ENCODE data around the gene CFP.
"Not testable (repeated sequence)": the region's sequence is repeated elsewhere in the genome, so short reads cannot be mapped to it uniquely, and the experiment has no call there.

Gene CFP

DNA sequence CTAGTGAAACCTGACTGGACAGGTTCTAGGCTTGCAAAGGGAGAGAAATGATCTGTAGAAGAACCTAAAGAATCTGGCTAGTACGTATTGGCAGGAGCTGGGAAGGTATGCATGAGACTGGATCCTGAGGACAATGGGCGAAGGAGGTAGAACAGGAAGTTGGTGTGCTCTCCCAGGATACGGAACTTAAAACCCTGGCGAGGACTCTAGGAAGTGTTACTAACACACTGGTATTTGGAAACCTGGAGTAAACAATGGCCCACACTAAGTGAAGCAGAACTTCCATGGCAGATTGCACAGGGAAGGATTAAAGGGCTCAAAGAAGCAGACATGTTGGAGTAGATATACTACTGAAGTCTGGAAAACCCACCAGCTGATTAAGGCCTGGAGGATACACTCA is 19.2 kb downstream of the CFP start:
- Histone ChIP-seq H3K56ac (ENCODE audit: low read length) (no peak overlapping the region), H3K4ac (ENCODE audit: low read depth, low read length) (no peak overlapping the region), H2AK5ac (ENCODE audit: low read length) (no peak overlapping the region), H2BK5ac (ENCODE audit: low read length) (no peak overlapping the region), H3K9ac (ENCODE audit: low read length) (no peak overlapping the region), H3K27ac (ENCODE audit: low read depth, low read length) (no peak overlapping the region), H3K4me3 (ENCODE audit: low read length) (no peak overlapping the region), H4K5ac (ENCODE audit: low read length) (no peak overlapping the region), H4K8ac (ENCODE audit: low read depth, low read length) (no peak overlapping the region), H3K79me2 (ENCODE audit: control insufficient read depth, insufficient read depth, low read length) (no peaks in the 10 kb centered on the region), H3K79me1 (ENCODE audit: low read length) (no peaks in the 10 kb centered on the region), H3K4me2 (ENCODE audit: low read length) (no peak overlapping the region), H3K23ac (ENCODE audit: low read length) (no peak overlapping the region), H3K27me3 (ENCODE audit: insufficient read depth, low read length, poor library complexity) (no peaks in the 10 kb centered on the region), H2BK15ac (replicated peaks; ENCODE audit: low read depth) (no peak overlapping the region), H3K18ac (ENCODE audit: low read length) (no peak overlapping the region), H2BK120ac (ENCODE audit: low read depth, low read length) (no peak overlapping the region), H3K36me3 (ENCODE audit: control insufficient read depth, insufficient read depth, low read length) (no peaks in the 10 kb centered on the region), H3K4me1 (ENCODE audit: control insufficient read depth, low read depth, low read length) (peaks cover 2% of the 10 kb centered on the region)
- no peak for DNase-seq
- WGBS (ENCODE audit: extremely low coverage, insufficient coverage, low lambda C conversion rate): no CpG with 5 or more reads among the region's 4 CpGs

DNA sequence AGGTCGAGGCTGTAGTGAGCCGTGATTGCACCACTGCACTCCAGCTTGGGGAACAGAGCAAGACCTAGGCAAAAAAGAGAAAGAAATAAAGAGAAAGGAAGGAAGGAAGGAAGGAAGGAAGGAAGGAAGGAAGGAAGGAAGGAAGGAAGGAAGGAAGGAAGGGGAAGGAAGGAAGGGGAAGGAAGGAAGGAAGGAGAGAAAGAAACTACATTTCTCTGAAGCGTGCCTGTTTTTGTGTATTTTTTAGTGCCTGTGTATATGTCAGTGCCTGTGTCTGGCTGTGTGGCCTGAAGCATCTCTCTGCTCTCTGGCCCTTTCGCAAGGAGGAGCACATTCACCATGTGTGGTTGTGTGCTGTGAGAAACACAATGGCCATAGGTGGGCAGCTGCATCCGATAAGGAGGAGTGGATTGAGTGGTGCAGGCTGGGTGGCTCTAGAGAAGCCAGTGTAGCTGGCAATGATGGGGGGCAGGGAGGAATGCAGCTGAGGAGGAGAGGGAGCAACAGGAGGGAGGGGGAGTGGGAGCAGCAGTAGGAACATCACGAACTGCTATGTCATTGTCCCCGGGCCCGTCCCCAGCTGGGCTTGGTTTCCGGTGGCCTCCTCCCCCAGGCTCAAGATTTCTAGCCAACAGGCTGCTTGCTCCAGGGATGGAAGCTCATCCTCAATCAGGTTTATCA is 21.5 kb downstream of the CFP start:
- H4K8ac ChIP-seq (ENCODE audit: low read depth, low read length): no peak overlapping the region
- H3K9ac ChIP-seq (ENCODE audit: low read length): no peak overlapping the region
- WGBS (ENCODE audit: extremely low coverage, insufficient coverage, low lambda C conversion rate): no CpG with 5 or more reads among the region's 9 CpGs
- H3K27me3 ChIP-seq (ENCODE audit: insufficient read depth, low read length, poor library complexity): no peaks in the 10 kb centered on the region
- no peak overlapping the region for H4K5ac ChIP-seq (ENCODE audit: low read length)
- H3K36me3 ChIP-seq (ENCODE audit: control insufficient read depth, insufficient read depth, low read length): no peaks in the 10 kb centered on the region
- H3K4me2 ChIP-seq (ENCODE audit: low read length): no peak overlapping the region
- H3K4me3 ChIP-seq (ENCODE audit: low read length): no peak overlapping the region
- no peak overlapping the region for H3K23ac ChIP-seq (ENCODE audit: low read length)
- H3K56ac ChIP-seq (ENCODE audit: low read length): peak overlapping the region; percentile 84
- H2AK5ac ChIP-seq (ENCODE audit: low read length): no peak overlapping the region
- H3K4ac ChIP-seq (ENCODE audit: low read depth, low read length): peak overlapping the region; percentile 76
- H3K27ac ChIP-seq (ENCODE audit: low read depth, low read length): no peak overlapping the region
- H3K4me1 ChIP-seq (ENCODE audit: control insufficient read depth, low read depth, low read length): peaks cover 2% of the 10 kb centered on the region
- H3K79me1 ChIP-seq (ENCODE audit: low read length): no peaks in the 10 kb centered on the region
- no peak overlapping the region for H2BK15ac ChIP-seq (replicated peaks; ENCODE audit: low read depth)
- H2BK120ac ChIP-seq (ENCODE audit: low read depth, low read length): no peak overlapping the region
- H3K18ac ChIP-seq (ENCODE audit: low read length): no peak overlapping the region
- DNase-seq: peak; percentile 92
- peak overlapping the region; percentile 67 for H2BK5ac ChIP-seq (ENCODE audit: low read length)
- no peaks in the 10 kb centered on the region for H3K79me2 ChIP-seq (ENCODE audit: control insufficient read depth, insufficient read depth, low read length)

DNA sequence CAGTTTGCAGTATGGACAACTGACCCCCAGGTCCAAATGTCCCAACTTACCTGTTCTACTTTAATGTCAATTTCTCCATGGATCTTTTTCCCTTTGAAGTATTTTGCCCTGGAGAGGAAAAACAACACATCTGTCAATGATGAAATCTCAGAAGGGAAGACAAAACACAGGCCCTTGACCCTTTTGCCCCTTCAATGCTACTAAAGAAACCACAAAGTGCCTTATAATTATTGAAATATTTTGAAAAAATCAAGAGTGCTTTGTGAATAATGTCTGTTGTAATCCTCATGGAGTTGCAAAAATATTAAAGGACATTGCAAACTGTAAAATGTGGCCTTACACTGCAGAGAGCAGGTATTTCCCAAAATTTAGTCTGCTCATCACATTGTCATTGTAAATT is 22.6 kb downstream of the CFP start:
- Histone ChIP-seq H3K27ac (ENCODE audit: low read depth, low read length) (no peak overlapping the region), H2BK5ac (ENCODE audit: low read length) (no peak overlapping the region), H3K79me2 (ENCODE audit: control insufficient read depth, insufficient read depth, low read length) (no peaks in the 10 kb centered on the region), H3K4ac (ENCODE audit: low read depth, low read length) (no peak overlapping the region), H3K4me3 (ENCODE audit: low read length) (no peak overlapping the region), H3K23ac (ENCODE audit: low read length) (no peak overlapping the region), H2AK5ac (ENCODE audit: low read length) (no peak overlapping the region), H2BK15ac (replicated peaks; ENCODE audit: low read depth) (no peak overlapping the region), H3K79me1 (ENCODE audit: low read length) (no peaks in the 10 kb centered on the region), H3K9ac (ENCODE audit: low read length) (no peak overlapping the region), H3K56ac (ENCODE audit: low read length) (no peak overlapping the region), H4K8ac (ENCODE audit: low read depth, low read length) (no peak overlapping the region), H4K5ac (ENCODE audit: low read length) (no peak overlapping the region), H3K36me3 (ENCODE audit: control insufficient read depth, insufficient read depth, low read length) (no peaks in the 10 kb centered on the region), H3K27me3 (ENCODE audit: insufficient read depth, low read length, poor library complexity) (no peaks in the 10 kb centered on the region), H3K4me1 (ENCODE audit: control insufficient read depth, low read depth, low read length) (peaks cover 2% of the 10 kb centered on the region), H3K18ac (ENCODE audit: low read length) (no peak overlapping the region), H3K4me2 (ENCODE audit: low read length) (no peak overlapping the region), H2BK120ac (ENCODE audit: low read depth, low read length) (no peak overlapping the region)
- DNase-seq: no peak

DNA sequence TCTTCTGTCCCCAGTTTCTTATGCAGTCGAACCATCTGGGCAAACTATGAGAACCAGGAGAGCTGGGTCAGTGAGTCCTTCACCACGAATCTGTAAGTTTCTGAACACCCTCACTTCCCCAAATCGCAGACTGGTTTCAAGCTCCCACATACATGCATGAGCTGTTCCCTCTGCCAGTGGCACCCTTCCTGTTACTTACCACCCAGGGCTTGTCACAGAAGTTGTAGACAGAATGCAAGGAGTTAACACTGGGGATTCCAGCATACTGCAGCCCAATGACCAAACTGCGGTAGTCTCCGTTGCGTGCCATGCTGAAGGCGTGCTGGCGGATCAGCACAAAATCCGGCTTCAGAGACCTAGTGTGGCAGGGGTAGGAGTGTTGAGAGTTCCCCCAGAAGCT is 24.7 kb downstream of the CFP start:
- H3K4me3 ChIP-seq (ENCODE audit: low read length): no peak overlapping the region
- H3K79me2 ChIP-seq (ENCODE audit: control insufficient read depth, insufficient read depth, low read length): no peaks in the 10 kb centered on the region
- no peak overlapping the region for H2AK5ac ChIP-seq (ENCODE audit: low read length)
- no peak overlapping the region for H2BK120ac ChIP-seq (ENCODE audit: low read depth, low read length)
- H4K8ac ChIP-seq (ENCODE audit: low read depth, low read length): no peak overlapping the region
- H3K4me2 ChIP-seq (ENCODE audit: low read length): no peak overlapping the region
- H3K4ac ChIP-seq (ENCODE audit: low read depth, low read length): no peak overlapping the region
- WGBS (ENCODE audit: extremely low coverage, insufficient coverage, low lambda C conversion rate): no CpG with 5 or more reads among the region's 9 CpGs
- no peak overlapping the region for H3K27ac ChIP-seq (ENCODE audit: low read depth, low read length)
- H3K36me3 ChIP-seq (ENCODE audit: control insufficient read depth, insufficient read depth, low read length): no peaks in the 10 kb centered on the region
- no peak overlapping the region for H4K5ac ChIP-seq (ENCODE audit: low read length)
- H3K27me3 ChIP-seq (ENCODE audit: insufficient read depth, low read length, poor library complexity): no peaks in the 10 kb centered on the region
- no peak overlapping the region for H2BK15ac ChIP-seq (replicated peaks; ENCODE audit: low read depth)
- no peak overlapping the region for H3K9ac ChIP-seq (ENCODE audit: low read length)
- no peaks in the 10 kb centered on the region for H3K79me1 ChIP-seq (ENCODE audit: low read length)
- H3K56ac ChIP-seq (ENCODE audit: low read length): no peak overlapping the region
- DNase-seq: no peak
- no peak overlapping the region for H3K23ac ChIP-seq (ENCODE audit: low read length)
- peaks cover 2% of the 10 kb centered on the region for H3K4me1 ChIP-seq (ENCODE audit: control insufficient read depth, low read depth, low read length)
- no peak overlapping the region for H2BK5ac ChIP-seq (ENCODE audit: low read length)
- H3K18ac ChIP-seq (ENCODE audit: low read length): no peak overlapping the region

DNA sequence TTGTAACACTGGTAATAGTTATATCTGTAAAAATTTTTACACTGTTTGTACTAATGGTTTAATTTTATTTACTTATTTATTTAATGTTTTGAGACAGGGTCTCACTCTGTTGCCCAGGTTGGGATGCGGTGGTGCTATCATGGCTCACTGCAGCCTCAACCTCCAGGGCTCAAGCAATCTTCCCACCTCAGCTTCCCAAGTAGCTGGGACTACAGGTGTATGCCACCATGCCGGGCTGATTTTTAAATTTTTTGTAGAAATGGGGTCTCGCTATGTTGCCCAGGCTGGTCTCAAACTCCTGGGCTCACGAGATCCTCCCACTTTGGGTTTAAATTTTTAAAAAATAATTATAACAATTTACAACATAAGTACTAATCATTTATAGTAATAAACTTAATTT is 26.6 kb downstream of the CFP start:
- not testable (repeated sequence) for H3K36me3 ChIP-seq (ENCODE audit: control insufficient read depth, insufficient read depth, low read length); H2BK120ac ChIP-seq (ENCODE audit: low read depth, low read length); H2BK5ac ChIP-seq (ENCODE audit: low read length); H3K27ac ChIP-seq (ENCODE audit: low read depth, low read length); H3K4me3 ChIP-seq (ENCODE audit: low read length); H4K5ac ChIP-seq (ENCODE audit: low read length); H3K4me2 ChIP-seq (ENCODE audit: low read length); H3K4me1 ChIP-seq (ENCODE audit: control insufficient read depth, low read depth, low read length); H2BK15ac ChIP-seq (replicated peaks; ENCODE audit: low read depth); H3K9ac ChIP-seq (ENCODE audit: low read length); H3K27me3 ChIP-seq (ENCODE audit: insufficient read depth, low read length, poor library complexity); H3K18ac ChIP-seq (ENCODE audit: low read length); H3K23ac ChIP-seq (ENCODE audit: low read length); H4K8ac ChIP-seq (ENCODE audit: low read depth, low read length); H3K4ac ChIP-seq (ENCODE audit: low read depth, low read length); DNase-seq; H3K56ac ChIP-seq (ENCODE audit: low read length); H2AK5ac ChIP-seq (ENCODE audit: low read length); H3K79me2 ChIP-seq (ENCODE audit: control insufficient read depth, insufficient read depth, low read length); H3K79me1 ChIP-seq (ENCODE audit: low read length)
- no CpG with 5 or more reads among the region's 4 CpGs for WGBS (ENCODE audit: extremely low coverage, insufficient coverage, low lambda C conversion rate)

DNA sequence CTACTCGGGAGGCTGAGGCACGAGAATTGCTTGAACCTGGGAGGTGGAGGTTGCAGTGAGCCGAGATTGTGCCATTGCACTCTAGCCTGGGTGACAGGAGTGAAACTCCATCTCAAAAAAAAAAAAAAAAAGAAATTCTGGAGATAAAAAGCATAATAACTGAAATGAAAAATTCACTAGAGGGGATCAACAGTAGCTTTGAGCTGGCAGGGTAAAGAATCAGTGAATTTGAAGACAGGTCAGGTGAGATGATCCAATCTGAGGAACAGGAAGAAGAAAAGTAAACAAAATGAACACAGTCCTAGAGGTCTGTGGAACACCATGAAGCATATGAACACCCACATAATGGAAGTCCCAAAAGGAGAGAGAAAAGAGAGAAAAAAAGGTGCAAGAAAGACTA is 32.5 kb downstream of the CFP start:
- Histone ChIP-seq H3K18ac (ENCODE audit: low read length) (no peak overlapping the region), H3K4me2 (ENCODE audit: low read length) (no peak overlapping the region), H3K4ac (ENCODE audit: low read depth, low read length) (no peak overlapping the region), H3K23ac (ENCODE audit: low read length) (no peak overlapping the region), H3K36me3 (ENCODE audit: control insufficient read depth, insufficient read depth, low read length) (no peaks in the 10 kb centered on the region), H3K79me2 (ENCODE audit: control insufficient read depth, insufficient read depth, low read length) (no peaks in the 10 kb centered on the region), H2BK120ac (ENCODE audit: low read depth, low read length) (no peak overlapping the region), H3K9ac (ENCODE audit: low read length) (no peak overlapping the region), H2BK5ac (ENCODE audit: low read length) (no peak overlapping the region), H2BK15ac (replicated peaks; ENCODE audit: low read depth) (no peak overlapping the region), H2AK5ac (ENCODE audit: low read length) (no peak overlapping the region), H4K5ac (ENCODE audit: low read length) (no peak overlapping the region), H3K27ac (ENCODE audit: low read depth, low read length) (no peak overlapping the region), H3K4me1 (ENCODE audit: control insufficient read depth, low read depth, low read length) (no peaks in the 10 kb centered on the region), H3K27me3 (ENCODE audit: insufficient read depth, low read length, poor library complexity) (no peaks in the 10 kb centered on the region), H4K8ac (ENCODE audit: low read depth, low read length) (no peak overlapping the region), H3K56ac (ENCODE audit: low read length) (no peak overlapping the region), H3K79me1 (ENCODE audit: low read length) (no peaks in the 10 kb centered on the region), H3K4me3 (ENCODE audit: low read length) (no peak overlapping the region)
- no peak for DNase-seq
- no CpG with 5 or more reads among the region's 3 CpGs for WGBS (ENCODE audit: extremely low coverage, insufficient coverage, low lambda C conversion rate)

Measured in mesendoderm (in vitro differentiated cells).